Measurements from ENCODE around the gene ATIC.

The ATIC gene

GRCh38 chr2:215376103-215376780 is 64.4 kb downstream of the ATIC start:
- TF ChIP-seq CTCF (IDR thresholded peaks at IDR 0.05; ENCODE audit: low read depth, low read length): no peak
- H3K4me3 ChIP-seq (ENCODE audit: low read depth, low read length): no peak overlapping the region

GRCh38 chr2:215377283-215377682 is 65.4 kb downstream of the ATIC start:
- no peak overlapping the region for H3K4me3 ChIP-seq (ENCODE audit: low read depth, low read length)
- TF ChIP-seq CTCF (IDR thresholded peaks at IDR 0.05; ENCODE audit: low read depth, low read length): no peak

- no peak for TF ChIP-seq CTCF (IDR thresholded peaks at IDR 0.05; ENCODE audit: low read depth, low read length)
These were observed 66.2 kb downstream of the ATIC start for GRCh38 chr2:215378045-215378444.

GRCh38 chr2:215379039-215379438 is 67.2 kb downstream of the ATIC start:
- no peak overlapping the region for H3K4me3 ChIP-seq (ENCODE audit: low read depth, low read length)
- no peak for TF ChIP-seq CTCF (IDR thresholded peaks at IDR 0.05; ENCODE audit: low read depth, low read length)

More at GRCh38 chr2:215378045-215378444, 66.2 kb downstream of the ATIC start:
- no peak overlapping the region for H3K4me3 ChIP-seq (ENCODE audit: low read depth, low read length)

- no peak overlapping the region for H3K4me3 ChIP-seq (ENCODE audit: low read depth, low read length)
- no peak for TF ChIP-seq CTCF (IDR thresholded peaks at IDR 0.05; ENCODE audit: low read depth, low read length)
These were observed 68.1 kb downstream of the ATIC start for GRCh38 chr2:215379948-215380347.

- no peak for TF ChIP-seq CTCF (IDR thresholded peaks at IDR 0.05; ENCODE audit: low read depth, low read length)
- no peak overlapping the region for H3K4me3 ChIP-seq (ENCODE audit: low read depth, low read length)
These were observed 68.8 kb downstream of the ATIC start for GRCh38 chr2:215380699-215381098.

- no peak for TF ChIP-seq CTCF (IDR thresholded peaks at IDR 0.05; ENCODE audit: low read depth, low read length)
These were observed 70.2 kb downstream of the ATIC start for GRCh38 chr2:215382011-215382410.

More at GRCh38 chr2:215382011-215382410, 70.2 kb downstream of the ATIC start:
- H3K4me3 ChIP-seq (ENCODE audit: low read depth, low read length): no peak overlapping the region

Measured in WI38 (cell line).